GM18951 (cell line): Measurements from ENCODE around the gene FOXC1.

Source experiments
- POLR2A ChIP-seq: IDR thresholded peaks from 4 replicates; pipeline ENCODE4 v1.6.1; 2011; ENCODE audit warnings: mild to moderate bottlenecking; ENCODE audit not compliant: insufficient read length, insufficient read depth; ENCODE audit errors: extremely low read depth
- in situ Hi-C: fragments of 300-500 bp; cut with MboI; formaldehyde crosslinking; loops from one replicate; pipeline ENCODE4 v1.12.0; 2022; ENCODE audit warnings: low sequenced_read_pairs, mixed read lengths, inconsistent platforms; ENCODE audit not compliant: unreplicated experiment

FOXC1 gene

DNA sequence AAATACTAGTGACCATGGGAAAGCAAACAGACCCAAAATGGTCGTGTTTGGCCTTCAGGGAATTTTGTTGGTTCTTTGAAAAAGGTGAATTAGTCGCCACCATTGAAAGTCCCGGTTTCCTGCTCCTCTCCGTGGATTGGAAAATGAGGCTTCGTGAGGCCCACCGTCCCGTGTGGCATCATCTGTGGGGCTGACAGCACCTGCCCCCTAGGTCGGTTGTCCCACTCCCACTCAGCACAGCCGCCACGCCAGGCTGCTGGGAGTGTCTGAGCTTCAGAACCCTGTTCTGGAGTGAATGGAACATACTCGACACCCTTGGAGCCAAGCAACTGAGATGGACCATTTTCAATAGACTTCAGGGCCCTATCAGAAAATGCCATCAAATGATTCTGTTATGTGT, 33.0 kb upstream of the FOXC1 start:
- in situ Hi-C loops: loop anchor here (25.0 kb wide), 2 partner anchors 761 to 1061 kb away; no protein-coding TSS in a partner anchor
- no peak for TF ChIP-seq POLR2A

DNA sequence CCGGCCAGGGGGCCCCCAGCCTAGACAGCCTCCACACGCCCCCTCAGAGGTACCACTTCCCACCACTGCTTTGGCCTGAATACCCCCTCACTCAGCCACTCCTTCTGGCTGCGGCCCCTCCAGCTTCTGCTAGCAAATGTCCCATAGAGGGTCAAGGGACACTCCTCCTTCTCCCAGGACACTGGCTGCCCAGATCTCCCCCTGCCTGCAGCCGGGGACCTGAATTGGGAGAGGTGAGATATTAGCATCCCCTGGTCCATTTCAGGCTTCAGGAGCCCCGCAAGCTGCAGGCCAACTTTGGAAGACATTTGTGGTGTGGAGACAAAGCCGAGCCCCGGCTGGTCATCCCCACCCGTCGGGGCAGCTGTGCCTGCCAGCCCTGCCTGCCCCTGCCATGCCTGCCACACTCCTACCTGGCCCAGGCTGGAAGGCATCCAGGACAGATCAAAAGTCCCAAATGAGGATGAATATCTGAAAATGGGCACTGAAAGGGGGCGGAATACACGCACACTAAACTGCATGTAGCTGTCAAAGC, 32.5 kb upstream of the FOXC1 start:
- TF ChIP-seq POLR2A: no peak
- in situ Hi-C loops: loop anchor here (25.0 kb wide), 2 partner anchors 760 to 1060 kb away; no protein-coding TSS in a partner anchor

DNA sequence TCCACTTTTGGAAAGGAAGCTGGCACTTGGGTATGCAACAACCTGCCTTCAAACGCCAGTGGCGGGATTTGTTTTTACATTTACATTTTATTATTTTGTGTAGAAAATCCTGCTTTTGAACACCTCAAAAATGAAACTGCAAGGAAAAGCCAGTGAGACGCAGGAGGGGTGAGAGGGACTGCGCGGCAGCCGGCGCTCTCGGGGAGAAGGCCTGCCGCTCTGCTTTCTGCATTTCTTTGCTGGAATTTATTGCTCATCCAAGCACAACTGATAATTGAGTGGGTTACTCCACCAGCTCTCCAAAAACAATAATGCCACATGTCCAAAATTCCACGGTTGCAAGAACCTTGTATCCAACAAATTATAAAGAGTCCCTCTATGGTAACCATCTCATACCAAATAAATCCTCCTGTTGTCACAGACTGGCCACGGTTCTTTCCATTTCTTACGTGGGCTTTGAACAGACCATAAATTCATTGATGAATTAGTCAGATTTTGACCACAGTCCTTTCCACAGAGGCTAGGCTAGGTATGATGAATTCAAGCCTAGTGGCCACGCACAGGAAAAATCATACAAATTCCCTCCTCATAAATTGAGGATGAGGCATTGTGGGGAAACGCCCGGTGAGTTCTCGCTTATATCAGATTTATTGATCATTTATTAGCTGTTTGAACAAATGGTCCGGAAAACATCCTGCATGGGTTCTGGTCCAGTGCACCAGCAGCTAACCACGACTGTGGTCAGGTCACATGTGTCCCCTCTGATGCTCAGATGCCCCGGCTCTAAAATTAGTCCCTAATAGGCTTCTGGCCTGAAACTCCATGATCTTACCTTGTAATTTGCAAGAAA, 31.6 kb upstream of the FOXC1 start:
- TF ChIP-seq POLR2A: no peak
- in situ Hi-C loops: loop anchor here (25.0 kb wide), 2 partner anchors 759 to 1059 kb away; no protein-coding TSS in a partner anchor

DNA sequence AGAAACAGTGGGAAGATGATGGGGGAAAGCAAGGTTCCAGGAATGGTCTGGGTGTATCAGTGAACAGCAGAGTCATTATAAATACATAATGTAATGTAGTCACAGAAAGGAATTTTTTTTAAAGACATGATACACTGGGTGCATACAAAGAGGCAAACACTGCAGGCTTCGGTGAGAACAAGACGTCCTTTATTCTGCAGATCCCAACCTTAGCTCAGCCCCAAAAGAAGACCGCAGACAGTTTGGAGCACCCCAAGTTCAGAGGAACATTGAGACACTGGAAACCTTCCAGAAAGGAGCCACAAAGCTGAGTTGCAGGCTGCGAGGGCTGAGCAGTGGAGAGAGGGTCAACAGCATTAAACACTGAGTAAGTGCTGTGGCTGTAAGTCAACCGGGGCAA, 30.6 kb upstream of the FOXC1 start:
- no peak for TF ChIP-seq POLR2A
- in situ Hi-C loops: loop anchor here (25.0 kb wide), 2 partner anchors 758 to 1058 kb away; no protein-coding TSS in a partner anchor

DNA sequence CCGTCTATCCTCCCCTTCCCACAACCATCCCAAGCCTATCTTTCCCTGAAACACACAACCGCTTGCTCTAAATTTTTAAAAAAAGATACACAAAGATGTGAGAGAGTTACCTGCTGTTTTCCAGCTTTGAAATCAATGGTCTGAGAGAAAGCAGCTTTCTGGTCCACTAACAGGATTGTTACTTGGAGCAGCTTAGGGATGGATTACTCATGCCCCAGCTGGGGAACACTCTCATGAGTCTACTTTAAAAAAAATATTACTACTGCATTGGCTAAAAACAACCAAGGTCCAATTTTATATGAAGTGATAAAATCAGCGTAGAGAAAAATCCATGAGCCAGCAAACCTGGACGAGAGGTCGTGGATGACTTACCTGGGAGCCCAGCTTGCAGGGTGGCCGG, 29.6 kb upstream of the FOXC1 start:
- TF ChIP-seq POLR2A: no peak
- in situ Hi-C loops: loop anchor here (25.0 kb wide), 2 partner anchors 757 to 1057 kb away; no protein-coding TSS in a partner anchor

DNA sequence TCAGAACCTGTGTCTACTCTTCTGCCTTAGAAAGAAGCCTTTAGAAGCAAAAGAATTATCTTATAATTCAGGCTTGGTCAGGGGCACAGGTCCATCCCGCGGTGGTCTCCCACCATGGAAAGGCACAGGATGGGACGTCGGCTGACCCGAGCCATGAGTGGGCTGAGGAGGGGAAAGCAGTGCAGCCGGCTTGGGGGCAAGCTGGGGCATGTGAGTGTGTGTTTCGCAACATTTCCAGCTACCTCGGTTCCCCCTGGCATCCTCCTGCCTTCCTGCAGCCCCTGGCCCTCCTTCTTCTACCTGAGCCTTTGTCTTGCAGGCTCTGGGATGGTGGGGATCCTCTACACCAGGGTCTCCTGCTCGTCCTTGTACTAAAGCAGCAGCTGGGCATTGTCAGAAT, 29.1 kb upstream of the FOXC1 start:
- TF ChIP-seq POLR2A: no peak
- in situ Hi-C loops: loop anchor here (25.0 kb wide), 2 partner anchors 757 to 1057 kb away; no protein-coding TSS in a partner anchor

DNA sequence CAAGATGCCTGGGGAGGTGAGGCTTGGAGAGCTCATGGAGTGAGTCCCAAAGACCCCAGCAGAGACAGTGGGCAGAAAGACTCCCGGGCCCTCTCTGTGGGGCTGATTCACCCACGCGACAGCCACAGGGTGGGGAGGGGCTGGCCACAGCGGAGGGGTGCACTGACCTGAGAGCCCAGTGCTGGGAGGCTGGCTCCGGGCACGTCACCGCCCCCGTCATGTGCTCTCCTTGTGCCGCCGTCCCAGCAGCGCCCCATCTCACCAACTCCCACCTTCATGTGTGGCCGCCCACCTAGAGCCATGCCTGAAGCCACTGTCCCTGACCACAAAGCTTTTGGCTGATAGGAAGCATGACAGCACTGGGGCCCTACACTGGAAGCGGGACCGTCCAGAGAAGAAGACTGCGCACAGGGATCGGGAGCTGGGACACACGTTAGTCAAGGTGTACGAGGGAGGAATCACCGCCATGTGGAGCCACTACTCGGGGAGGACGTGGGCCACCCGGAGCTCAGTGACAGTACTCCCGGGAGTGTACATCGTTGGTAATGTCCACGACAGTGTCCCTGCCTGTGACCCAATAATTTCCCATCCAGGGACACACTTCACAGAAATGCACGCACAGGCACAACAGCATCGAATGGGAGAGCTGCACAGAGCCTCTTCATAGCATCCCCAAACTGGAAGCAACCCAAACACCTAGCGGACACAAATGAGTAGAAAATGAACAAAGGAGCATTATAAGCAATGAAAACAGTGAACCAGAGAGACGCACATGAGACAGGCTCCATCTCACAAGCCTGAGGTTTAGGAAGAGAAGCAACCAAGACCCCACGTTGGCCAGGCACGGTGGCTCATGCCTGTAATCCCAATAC, 28.4 kb upstream of the FOXC1 start:
- no peak for TF ChIP-seq POLR2A
- in situ Hi-C loops: loop anchor here (25.0 kb wide), 2 partner anchors 756 to 1056 kb away; no protein-coding TSS in a partner anchor

DNA sequence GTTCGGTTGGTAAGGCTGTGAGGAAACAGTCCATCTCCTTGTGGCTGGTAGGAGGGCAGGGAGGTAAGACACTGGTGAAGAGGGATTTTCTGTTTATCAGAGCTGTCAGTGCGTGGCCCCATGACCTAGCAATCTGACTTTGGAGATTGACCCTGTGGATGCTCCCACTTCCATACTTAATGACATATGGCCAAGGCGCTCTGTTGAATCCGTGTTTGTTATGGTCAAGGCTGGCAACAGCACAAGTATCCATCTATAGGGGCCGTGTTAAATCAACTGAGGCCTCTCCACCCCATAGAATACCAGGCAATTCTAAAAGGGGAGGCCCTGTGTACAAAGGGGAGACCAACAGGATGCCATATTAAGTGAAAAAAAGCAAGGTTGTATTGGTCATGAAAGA, 25.6 kb upstream of the FOXC1 start:
- in situ Hi-C loops: loop anchor here (25.0 kb wide), 2 partner anchors 753 to 1053 kb away; no protein-coding TSS in a partner anchor
- no peak for TF ChIP-seq POLR2A

DNA sequence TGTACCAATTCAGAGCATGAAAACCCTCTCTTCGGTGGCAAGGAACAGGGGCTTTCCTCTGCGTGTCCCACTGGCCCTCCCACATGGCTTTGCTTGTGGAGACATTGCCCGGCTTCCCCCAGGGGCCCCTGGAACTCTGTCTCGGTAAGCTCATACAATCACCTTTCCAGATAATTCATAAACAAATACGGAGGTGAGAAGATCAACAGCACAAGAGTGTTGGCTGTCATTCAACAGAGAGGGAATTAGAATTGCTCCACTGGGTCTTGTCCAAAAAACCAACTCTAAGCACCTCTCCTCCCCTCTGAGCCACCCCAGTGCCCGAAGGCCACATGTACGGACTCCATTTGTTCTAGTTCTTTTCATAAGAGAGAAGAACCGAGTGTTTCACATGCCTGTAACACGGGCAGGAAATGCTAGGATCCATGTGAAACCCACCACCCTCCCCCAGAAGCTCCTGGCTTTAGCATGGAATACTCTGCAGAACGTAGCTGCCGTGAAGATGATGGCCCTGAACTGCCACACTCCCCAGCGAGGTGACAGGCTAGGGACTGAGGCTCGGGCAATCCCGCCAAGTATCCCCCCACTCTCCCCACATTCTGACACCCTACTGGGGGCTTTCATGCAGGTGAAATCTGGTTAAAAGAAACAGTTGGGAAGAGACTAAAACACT, 24.6 kb upstream of the FOXC1 start:
- no peak for TF ChIP-seq POLR2A
- in situ Hi-C loops: loop anchor here (25.0 kb wide), 2 partner anchors 752 to 1052 kb away; no protein-coding TSS in a partner anchor

DNA sequence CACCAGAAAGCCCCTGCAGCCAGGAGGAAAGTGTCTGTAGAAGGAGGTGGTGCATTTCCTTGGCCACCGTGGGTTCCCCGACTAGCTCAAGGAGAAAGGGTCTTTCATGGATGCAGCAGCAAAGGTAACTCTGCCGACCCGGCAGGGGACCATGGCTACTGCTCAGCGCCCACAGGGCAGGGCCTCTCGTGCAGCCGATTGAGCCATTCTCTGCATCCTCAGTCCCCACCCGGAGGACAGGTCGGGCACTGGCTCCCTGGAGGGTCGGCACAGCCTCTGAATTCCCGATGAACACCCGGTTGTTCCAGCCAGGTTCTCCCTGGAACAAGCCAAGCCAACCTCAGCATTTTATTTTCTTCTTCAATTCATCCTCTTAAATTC, 24.1 kb upstream of the FOXC1 start:
- in situ Hi-C loops: loop anchor here (25.0 kb wide), 2 partner anchors 752 to 1052 kb away; no protein-coding TSS in a partner anchor
- no peak for TF ChIP-seq POLR2A

DNA sequence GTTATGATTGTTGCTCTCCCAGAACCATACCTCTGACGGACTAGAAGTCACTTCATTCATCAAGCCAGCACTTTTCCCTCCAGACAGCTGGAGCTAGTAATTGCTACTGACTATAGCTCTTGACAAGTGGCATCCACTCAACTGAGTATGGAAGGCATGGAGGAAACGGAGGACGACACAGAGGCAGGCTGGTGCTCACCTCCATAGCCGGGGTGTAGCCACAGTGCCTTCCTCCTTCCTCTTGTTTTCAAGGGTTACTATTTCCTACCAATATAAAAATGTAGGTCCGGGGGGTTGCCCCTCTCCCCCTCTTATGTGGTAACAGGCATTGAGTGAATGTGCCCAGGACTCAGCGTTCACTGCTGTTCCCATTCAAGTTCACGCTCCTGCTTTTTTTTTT, 23.5 kb upstream of the FOXC1 start:
- TF ChIP-seq POLR2A: no peak
- in situ Hi-C loops: loop anchor here (25.0 kb wide), 2 partner anchors 751 to 1051 kb away; no protein-coding TSS in a partner anchor

DNA sequence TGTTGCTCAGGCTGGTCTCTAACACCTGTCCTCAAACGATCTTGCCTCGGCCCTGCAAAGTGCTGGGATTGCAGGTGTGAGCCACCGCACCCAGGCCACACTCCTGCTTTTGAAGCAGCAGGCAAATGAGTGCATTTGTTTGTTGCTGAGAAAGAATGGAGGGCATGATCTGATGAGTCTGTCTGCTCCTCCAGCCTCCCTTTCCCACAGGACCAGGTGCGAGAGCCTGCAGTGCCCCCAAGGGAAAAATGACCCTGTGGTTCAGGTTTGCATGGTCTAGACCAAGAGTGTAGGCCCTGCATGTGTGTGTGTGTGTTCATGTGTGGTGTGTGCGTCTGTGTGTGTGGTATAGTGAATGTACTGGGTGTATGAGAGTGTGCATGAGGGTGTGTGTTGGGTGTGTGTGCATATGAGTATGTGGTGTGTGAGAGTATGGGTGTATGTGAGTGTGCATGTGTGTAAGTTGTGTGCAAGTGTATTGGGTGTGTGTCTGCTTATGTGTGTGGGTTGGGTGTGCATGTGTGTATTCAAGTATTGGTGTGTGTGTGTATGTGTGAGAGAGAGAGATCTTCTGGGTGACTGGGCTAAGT, 22.8 kb upstream of the FOXC1 start:
- in situ Hi-C loops: loop anchor here (25.0 kb wide), 2 partner anchors 750 to 1050 kb away; no protein-coding TSS in a partner anchor

More for the DNA sequence above, 22.8 kb upstream of the FOXC1 start:
- no peak for TF ChIP-seq POLR2A
